ENCODE results near the gene RBFOX1.

DNA sequence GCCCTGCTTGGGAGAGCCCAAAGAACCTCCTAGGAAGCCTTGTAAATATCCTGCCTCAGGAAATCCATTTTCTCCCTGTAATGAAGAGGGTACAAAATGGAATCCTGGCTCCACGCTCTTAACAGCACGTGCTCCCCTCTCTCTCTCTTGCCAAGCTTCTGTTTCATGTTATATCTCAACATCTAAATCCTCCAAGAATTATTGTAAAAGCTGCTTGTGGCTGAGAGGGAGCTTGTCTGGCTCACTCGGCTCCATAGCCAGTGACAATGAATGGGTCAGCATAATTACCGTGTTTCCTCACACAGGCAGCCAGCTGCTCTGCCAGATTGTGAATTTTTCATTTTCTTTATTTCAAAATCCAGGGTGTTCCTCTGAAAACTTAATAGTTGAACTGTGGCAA is 317.8 kb downstream of the RBFOX1 start:
- TF ChIP-seq, protein P1, sequence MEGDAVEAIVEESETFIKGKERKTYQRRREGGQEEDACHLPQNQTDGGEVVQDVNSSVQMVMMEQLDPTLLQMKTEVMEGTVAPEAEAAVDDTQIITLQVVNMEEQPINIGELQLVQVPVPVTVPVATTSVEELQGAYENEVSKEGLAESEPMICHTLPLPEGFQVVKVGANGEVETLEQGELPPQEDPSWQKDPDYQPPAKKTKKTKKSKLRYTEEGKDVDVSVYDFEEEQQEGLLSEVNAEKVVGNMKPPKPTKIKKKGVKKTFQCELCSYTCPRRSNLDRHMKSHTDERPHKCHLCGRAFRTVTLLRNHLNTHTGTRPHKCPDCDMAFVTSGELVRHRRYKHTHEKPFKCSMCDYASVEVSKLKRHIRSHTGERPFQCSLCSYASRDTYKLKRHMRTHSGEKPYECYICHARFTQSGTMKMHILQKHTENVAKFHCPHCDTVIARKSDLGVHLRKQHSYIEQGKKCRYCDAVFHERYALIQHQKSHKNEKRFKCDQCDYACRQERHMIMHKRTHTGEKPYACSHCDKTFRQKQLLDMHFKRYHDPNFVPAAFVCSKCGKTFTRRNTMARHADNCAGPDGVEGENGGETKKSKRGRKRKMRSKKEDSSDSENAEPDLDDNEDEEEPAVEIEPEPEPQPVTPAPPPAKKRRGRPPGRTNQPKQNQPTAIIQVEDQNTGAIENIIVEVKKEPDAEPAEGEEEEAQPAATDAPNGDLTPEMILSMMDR (IDR thresholded peaks at IDR 0.05), result no peak
- no peak for TF ChIP-seq EP300 (IDR thresholded peaks at IDR 0.05)
- no peak for TF ChIP-seq POLR2A (IDR thresholded peaks at IDR 0.05)
